Measurements from ENCODE around the gene SSTR3. TPM values are rescaled to one million over a fixed set of nuclear protein-coding genes. Genes with fewer than 3 reads are reported as not detected.
A peak's percentile ranks its signal among the peaks of the same experiment; 100 is the strongest.

SSTR3 gene
- total RNA-seq, 1 experiment from 2014 or later: not detected

- H3K27me3 Mint-ChIP-seq (ENCODE audit: insufficient read depth, unreplicated experiment): no peaks in the 10 kb centered on the region
- CTCF ChIA-PET: interaction anchor here (0.5 to 3.4 kb wide), 35 partner anchors 14 to 691 kb away, joined by 3 to 23 read pairs (median 3); partner anchors contain the start of gene FOXRED2
- peak overlapping the region; percentile 81 for H3K4me3 Mint-ChIP-seq (ENCODE audit: unreplicated experiment)
- POLR2A ChIA-PET: interaction anchor here (0.5 to 2.0 kb wide), 25 partner anchors 8 to 691 kb away, joined by 3 to 14 read pairs (median 4); partner anchors contain the start of genes IFT27, KCTD17, MPST and RAC2
- intact Hi-C loops (cut with micrococcal nuclease): loop anchor here (1.0 to 10.0 kb wide), 3 partner anchors 31 to 415 kb away; no protein-coding TSS in a partner anchor
- no peaks in the 10 kb centered on the region for H3K36me3 Mint-ChIP-seq (ENCODE audit: insufficient read depth, unreplicated experiment)
- H3K9me3 Mint-ChIP-seq (ENCODE audit: unreplicated experiment): no peaks in the 10 kb centered on the region
- H3K4me1 Mint-ChIP-seq (ENCODE audit: insufficient read depth, unreplicated experiment): peaks cover 25% of the 10 kb centered on the region
- peak; percentile 91 for DNase-seq (ENCODE audit: unreplicated experiment)
- no TSS peak for BruUV-seq (replicated peaks)
- TF ChIP-seq CTCF (IDR thresholded peaks at IDR 0.05; ENCODE audit: unreplicated experiment): no peak
- H3K27ac Mint-ChIP-seq (ENCODE audit: low read depth, unreplicated experiment): peak overlapping the region; percentile 90
Observed at GRCh38 chr22:37197451-37198257, 14.6 kb downstream of the SSTR3 start.

GRCh38 chr22:37196539-37197450 is 15.5 kb downstream of the SSTR3 start:
- peak; percentile 94 for DNase-seq (ENCODE audit: unreplicated experiment)
- POLR2A ChIA-PET: interaction anchor here (0.5 to 2.0 kb wide), 19 partner anchors 8 to 691 kb away, joined by 3 to 14 read pairs (median 5); partner anchors contain the start of genes IFT27, KCTD17, MPST and RAC2
- Mint-ChIP-seq H3K4me1 (ENCODE audit: insufficient read depth, unreplicated experiment) (peaks cover 25% of the 10 kb centered on the region), H3K27ac (ENCODE audit: low read depth, unreplicated experiment) (peak overlapping the region; percentile 90), H3K9me3 (ENCODE audit: unreplicated experiment) (no peaks in the 10 kb centered on the region), H3K4me3 (ENCODE audit: unreplicated experiment) (peak overlapping the region; percentile 81), H3K27me3 (ENCODE audit: insufficient read depth, unreplicated experiment) (no peaks in the 10 kb centered on the region), H3K36me3 (ENCODE audit: insufficient read depth, unreplicated experiment) (no peaks in the 10 kb centered on the region)
- intact Hi-C loops (cut with micrococcal nuclease): loop anchor here (5.0 to 10.0 kb wide), 2 partner anchors 322 to 414 kb away; no protein-coding TSS in a partner anchor
- BruUV-seq (replicated peaks): no TSS peak
- CTCF ChIA-PET: interaction anchor here (0.5 to 3.4 kb wide), 30 partner anchors 13 to 663 kb away, joined by 3 to 23 read pairs (median 3); no protein-coding TSS in a partner anchor
- no peak for TF ChIP-seq CTCF (IDR thresholded peaks at IDR 0.05; ENCODE audit: unreplicated experiment)

- ChIA-PET CTCF (interaction anchor here (0.6 to 0.7 kb wide), 2 partner anchors 13 to 29 kb away, joined by 3 to 4 read pairs; no protein-coding TSS in a partner anchor), POLR2A (interaction anchor here (0.7 to 1.7 kb wide), 2 partner anchors 9 to 821 kb away, joined by 3 to 5 read pairs; no protein-coding TSS in a partner anchor)
- Mint-ChIP-seq H3K27me3 (ENCODE audit: insufficient read depth, unreplicated experiment) (no peaks in the 10 kb centered on the region), H3K4me3 (ENCODE audit: unreplicated experiment) (no peak overlapping the region), H3K9me3 (ENCODE audit: unreplicated experiment) (no peaks in the 10 kb centered on the region), H3K36me3 (ENCODE audit: insufficient read depth, unreplicated experiment) (no peaks in the 10 kb centered on the region), H3K4me1 (ENCODE audit: insufficient read depth, unreplicated experiment) (peaks cover 25% of the 10 kb centered on the region), H3K27ac (ENCODE audit: low read depth, unreplicated experiment) (peak overlapping the region; percentile 90)
- intact Hi-C loops (cut with micrococcal nuclease): loop anchor here (5.0 to 10.0 kb wide), 2 partner anchors 321 to 414 kb away; no protein-coding TSS in a partner anchor
- TF ChIP-seq CTCF (IDR thresholded peaks at IDR 0.05; ENCODE audit: unreplicated experiment): no peak
- DNase-seq (ENCODE audit: unreplicated experiment): no peak
- BruUV-seq (replicated peaks): no TSS peak
Observed at GRCh38 chr22:37195921-37196320, 16.4 kb downstream of the SSTR3 start.

Measured in MCF 10A (cell line).